Stimulated activated CD4-positive, alpha-beta T cell treated with anti-CD3 and anti-CD28 coated beads, Interleukin-4, amount 100 ng/mL, for 48 hours (primary cell): ENCODE results near the gene MSX2.

Experiments
- DNase-seq, 2 donors: peaks; one replicate each; pipeline ENCODE4 v3.0.0-alpha.2; 2020; ENCODE audit warnings: low read depth in 2 of 2

MSX2 gene

GRCh38 chr5:174718880-174719610 lies 5.3 kb upstream of the MSX2 start:
- DNase-seq = no peak

DNA sequence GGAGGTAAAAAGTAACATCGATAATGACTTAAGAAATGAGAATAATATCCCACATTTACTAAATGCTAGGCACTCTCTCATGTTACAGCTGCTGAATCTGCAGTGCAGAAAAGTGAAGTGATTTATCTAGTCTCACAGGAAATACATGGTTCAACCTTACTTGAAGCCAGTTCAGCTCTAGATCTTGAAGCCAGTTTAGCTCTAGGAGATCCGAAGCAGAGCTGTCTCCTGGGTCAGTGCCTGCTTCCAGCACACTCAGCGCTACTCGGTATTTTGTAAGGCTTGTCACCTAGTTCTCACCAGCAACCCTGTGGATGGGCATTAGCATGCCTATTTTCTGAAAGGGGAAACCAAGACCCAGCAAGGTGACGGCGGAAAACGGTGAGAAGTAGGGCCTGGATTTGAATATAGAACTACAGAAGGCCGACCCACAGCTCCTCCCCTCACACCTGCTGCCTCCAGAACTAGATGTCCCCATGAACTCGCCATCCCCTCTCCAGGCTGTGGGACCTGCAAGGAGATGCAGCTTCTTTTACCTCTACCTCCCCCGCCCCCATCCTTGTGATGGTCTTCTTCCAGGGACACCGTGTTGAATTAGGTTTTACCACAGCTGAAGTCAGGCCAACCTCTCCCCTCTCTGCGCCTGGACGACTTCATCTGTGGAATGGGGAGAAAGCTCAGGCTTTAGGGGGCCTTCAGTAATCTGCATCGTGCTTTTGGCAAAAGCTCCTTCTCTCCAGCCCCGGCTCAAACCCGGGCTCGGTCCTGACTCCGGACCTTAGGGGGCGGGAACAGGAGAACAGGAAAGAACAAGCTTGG lies 4.4 kb upstream of the MSX2 start:
- DNase-seq = no peak

GRCh38 chr5:174720612-174721529 lies 3.5 kb upstream of the MSX2 start:
- no peak for DNase-seq

DNA sequence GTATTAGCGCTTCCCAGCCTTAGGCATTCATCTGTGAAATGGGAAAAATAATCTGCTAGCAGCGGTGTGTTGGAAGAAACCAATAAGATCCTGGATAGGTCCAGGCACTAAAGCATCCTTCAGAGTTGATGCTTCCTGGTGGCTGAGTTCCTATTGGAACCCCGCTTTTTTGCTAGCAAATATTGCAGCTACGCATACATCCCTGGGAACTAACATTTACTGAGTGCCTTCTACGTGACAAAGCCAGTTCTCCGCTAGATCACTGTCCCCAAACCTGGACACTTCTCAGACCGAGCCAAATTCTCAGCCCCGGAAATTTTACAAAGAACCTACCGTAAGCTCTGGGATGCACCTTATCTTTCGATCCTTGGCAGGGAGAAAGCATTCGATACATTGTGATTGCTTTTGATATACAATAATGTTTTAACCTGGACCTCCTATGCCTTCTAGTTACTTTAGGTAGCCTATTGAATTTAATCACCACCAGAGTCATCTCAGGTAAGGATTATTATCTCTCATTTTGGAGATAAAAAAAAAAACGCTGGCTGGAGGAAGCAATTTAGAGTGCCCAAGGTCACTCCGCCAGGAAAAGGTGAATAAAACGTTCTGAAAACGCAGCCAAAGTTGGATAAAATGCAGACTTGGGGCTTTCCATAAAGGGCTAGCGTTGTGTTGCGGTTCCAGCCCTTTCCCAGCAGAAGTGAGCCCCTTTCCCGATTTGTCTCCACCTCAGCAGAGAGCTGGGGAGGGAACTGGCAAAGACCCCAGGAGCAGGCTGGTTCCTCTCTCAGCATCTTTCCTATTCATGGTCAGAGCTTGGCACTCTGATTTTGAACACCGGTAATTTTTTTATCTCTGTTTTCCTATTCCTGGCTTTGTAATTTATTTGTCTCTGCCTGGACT lies 2.6 kb upstream of the MSX2 start:
- DNase-seq = no peak

DNA sequence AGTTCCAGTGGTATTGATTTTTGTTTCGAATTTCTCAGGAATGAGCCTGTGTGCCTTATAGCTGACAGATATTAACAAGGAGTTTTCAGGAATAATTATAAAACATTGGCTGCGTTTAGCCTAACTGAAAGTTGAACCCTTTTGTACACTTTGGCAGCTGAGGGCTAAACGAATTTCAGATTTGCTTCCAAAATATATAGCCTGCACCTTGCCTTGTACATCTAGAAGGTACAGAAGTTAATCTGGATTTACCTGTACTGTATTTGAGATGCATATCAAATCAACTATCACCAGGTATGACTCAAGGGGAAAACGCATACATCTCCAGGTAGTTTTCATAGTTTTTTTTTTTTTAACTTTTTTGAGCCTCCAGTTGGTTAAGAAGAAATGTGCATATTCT lies 1.9 kb upstream of the MSX2 start:
- no peak for DNase-seq

- no peak for DNase-seq
These were observed 935 bp upstream of the MSX2 start for GRCh38 chr5:174723315-174723978.

DNA sequence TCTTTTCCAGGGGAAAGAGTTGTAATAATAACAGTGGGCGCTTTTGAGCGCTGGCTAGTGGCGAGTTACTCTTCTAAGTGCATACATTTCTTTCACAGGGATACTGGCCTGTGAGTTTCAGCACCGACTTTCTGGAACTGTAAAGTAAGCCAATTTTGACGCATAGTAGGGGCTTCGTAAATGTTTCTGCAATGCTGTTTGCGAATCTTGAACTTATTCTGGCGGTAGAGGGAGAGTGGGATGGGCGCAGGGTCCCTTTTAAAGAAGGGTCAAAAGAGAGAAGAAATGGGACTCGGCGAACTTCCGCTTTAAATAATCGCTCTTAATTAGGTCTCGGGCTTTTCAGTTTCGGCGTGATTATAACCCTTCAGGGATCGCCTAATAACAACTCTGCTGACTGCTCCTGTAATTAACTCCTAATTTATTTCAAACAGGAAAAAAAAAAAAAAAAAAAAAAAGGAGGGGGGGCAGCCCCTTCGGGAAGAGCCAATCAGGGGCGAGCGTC lies 351 bp upstream of the MSX2 start:
- DNase-seq = no peak

DNA sequence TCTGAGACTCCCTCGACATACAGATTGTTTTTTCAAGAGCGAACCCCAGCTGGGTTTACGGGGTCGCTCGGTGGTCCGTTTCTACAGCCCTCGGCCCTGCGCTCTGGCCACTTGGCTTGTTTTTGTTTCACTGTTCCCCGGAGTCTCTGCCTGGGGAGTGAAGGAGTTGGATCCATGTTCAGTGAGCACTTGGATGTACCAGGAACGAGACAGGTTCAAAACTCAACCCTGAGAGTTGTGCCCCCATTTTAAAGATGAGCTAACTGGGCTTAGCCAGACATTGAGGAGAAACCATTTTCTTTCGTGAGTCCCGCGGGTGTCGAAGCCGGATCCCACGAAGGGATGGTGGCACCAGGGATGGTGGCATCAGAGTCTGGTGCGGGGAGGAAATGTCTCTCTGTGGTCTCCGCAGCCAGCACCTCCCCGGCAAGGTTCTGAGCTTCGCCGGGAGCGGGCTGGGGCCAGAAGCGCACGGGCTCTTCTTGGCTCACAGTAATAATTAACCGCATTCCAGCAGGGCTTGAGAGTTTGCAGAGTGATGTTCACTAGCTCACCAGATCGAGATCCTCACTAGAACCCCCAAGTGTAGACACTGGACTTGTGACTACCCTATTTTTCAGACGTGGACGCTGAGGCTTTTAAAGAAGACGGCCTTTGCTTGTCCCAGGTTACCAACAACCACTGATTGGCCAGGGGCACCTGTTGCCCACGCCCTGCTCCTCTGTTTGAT lies 1.0 kb downstream of the MSX2 start:
- no peak for DNase-seq

GRCh38 chr5:174725991-174726601 lies 1.7 kb downstream of the MSX2 start:
- DNase-seq = no peak

DNA sequence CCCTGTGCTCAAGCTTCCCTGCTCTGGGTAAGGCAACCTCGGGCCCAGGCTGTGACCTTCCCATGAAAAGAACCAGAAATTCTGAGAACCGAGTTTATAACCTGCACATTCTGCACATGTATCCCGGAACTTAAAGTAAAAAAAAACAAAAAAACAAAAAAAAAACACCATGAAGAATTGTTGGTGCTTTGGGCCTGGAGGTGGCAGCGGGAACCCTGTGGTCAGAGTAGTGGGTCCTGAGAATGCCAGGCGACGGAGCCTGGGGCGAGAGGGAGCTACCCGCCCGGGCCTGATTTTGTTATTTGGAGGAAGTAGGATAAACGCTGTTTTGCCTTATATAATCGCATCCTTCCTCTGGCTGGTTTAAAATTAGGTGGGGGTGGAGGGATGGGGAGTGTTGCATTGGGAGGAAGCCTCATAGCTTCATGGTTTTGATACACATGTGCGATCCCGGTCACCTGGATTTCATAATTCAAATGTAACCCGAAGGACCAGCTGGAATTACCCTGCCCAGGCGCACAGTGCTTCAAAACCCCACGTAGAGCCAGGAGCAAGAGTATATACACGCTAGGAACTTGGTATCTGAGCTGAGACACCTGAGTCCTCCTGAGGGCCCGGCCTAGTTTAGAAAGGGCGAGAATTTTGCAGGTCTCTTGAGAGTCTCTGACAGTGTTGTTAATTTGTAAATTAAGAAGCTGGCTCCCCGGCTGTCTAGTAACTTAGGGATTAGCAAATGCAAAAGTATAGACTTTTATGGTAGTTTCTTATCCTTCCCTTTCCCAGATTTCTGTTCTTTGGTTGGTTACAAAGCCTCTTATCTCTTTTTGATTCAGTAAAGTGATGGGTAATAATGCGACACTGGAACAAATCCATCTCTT lies 2.8 kb downstream of the MSX2 start:
- no peak for DNase-seq

DNA sequence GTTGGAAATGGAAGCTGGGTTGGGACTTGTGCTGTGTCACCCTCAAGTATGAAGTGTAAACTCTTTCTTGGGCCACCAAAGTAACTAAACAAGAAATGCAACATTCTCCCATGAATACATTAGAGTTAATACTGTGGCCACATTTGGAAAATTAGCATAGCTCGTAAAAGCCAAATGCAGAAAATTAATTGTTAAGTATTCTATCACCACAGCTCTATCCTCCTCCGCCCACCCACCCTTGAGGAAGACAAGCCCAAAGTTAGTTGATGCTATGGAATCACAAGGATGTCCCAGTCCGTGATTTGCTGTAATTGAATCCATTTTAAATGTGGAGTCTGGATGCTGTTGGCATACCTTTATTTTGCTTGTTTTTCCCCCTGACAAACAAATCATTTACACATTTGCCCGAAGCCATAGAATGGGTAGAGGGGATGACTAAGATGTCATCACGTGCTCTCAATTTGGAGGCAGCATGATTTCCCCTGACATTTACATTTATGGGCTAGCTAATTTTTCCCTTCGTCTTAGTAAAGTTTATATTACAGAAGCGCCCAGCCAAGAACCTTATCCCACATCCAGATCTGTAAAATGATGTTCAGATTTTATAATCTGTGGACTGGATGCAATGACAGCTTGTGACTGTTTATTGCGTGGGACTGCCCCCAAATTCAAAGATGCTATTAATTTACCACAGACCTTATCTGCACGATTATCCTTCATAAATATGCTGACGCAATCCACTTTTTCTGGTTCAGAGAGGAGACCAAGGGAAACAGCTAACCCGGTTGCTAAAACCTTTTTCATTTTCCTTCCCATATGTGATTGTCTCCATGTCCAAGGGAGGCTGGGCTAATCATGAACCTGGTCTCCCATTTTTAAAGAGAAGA lies 3.7 kb downstream of the MSX2 start:
- no peak for DNase-seq

GRCh38 chr5:174729075-174729680 lies 4.8 kb downstream of the MSX2 start:
- no peak for DNase-seq

GRCh38 chr5:174731214-174732035 lies 7.0 kb downstream of the MSX2 start:
- no peak for DNase-seq

DNA sequence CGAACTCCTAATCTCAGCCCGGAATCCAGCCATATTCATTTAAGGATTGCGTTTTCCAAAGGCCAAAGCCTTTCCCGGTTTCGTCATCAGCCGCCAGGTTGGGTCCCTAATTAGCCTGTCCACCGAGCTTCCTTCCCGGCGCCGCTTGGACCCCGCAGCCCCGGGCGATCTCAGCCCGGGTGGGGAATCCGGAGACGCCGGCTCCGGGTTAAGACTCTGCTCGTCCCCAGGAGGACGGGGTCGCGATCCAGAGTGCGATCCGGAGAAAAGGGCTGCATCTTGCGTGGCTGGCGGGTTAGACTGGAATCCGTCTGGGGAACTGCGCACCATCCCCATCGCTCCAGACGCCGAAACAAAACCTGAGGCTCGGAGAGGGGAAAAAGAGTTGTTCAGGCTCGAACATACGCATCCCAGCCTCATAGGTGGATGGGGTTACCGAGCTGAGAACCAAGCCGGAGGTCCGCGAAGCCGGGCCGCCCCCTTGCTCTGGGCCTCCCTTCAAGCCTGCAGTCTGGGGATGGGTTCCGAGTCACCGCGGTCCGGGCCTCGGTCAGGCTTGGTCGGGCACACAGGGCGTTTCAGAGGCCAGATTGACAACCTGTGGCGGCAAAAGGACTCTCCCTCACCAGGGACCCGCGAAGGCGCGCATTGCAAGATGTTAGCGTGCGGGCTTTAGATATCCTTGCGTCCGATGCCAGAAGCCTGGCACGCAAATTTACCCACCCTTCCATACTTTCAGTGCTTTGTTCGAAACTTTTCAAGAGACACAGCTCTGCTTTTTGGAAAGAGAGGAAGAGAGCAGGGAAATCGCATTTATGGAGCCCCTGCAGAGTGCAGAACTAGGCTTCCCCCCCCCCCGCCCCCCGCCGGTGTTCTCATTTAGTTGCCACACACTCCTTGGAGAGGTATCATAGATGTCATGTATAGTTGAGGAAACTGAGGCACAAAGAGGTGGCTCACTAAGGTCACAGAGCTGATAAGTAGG lies 7.9 kb downstream of the MSX2 start:
- DNase-seq = no peak
